Thoracic aorta (tissue), 2 donors: ENCODE results near the gene CHMP6. TPM values are rescaled to one million over a fixed set of nuclear protein-coding genes. Genes with fewer than 3 reads are reported as not detected.

Source experiments
- ATAC-seq: fragments of 150-250 bp; one replicate; pipeline ENCODE4 v1.8.0; 2017; ENCODE audit warnings: low read depth; ENCODE audit not compliant: insufficient number of reproducible peaks, low FRiP score
- DNase-seq: peaks from one replicate; pipeline ENCODE4 v3.0.0-alpha.2; 2020; ENCODE audit warnings: low spot score
- H3K27ac ChIP-seq, 2 donors: fragments of 200-600 bp; sonication (generic); 1 replicate in 1 of 2; 2 replicates in 1 of 2; pipeline ENCODE4 v1.5.1; 2016; ENCODE audit warnings: mild to moderate bottlenecking in 2 of 2, moderate library complexity in 2 of 2
- H3K27me3 ChIP-seq: fragments of 200-600 bp; sonication (generic); replicated peaks from 2 replicates; pipeline ENCODE4 v1.6.0; 2016; ENCODE audit warnings: mild to moderate bottlenecking; ENCODE audit not compliant: insufficient read depth
- H3K36me3 ChIP-seq: fragments of 200-600 bp; sonication (generic); one replicate; pipeline ENCODE4 v1.5.1; 2016
- H3K4me1 ChIP-seq, 2 donors: fragments of 200-600 bp; sonication (generic); 1 replicate in 1 of 2; 2 replicates in 1 of 2; pipeline versions ENCODE4 v1.5.1 to v1.6.0; 2016; ENCODE audit warnings: low read depth in 2 of 2, mild to moderate bottlenecking in 1 of 2; ENCODE audit not compliant: control insufficient read depth in 1 of 2
- H3K4me3 ChIP-seq: fragments of 200-600 bp; sonication (generic); 2 replicates; pipeline ENCODE4 v1.5.1; 2016; ENCODE audit warnings: mild to moderate bottlenecking
- H3K9me3 ChIP-seq: fragments of 200-600 bp; sonication (generic); 2 replicates; pipeline ENCODE4 v1.5.1; 2016
- CTCF ChIP-seq: fragments of 200-600 bp; sonication (generic); IDR thresholded peaks from one replicate; pipeline ENCODE4 v1.5.1; 2019; ENCODE audit warnings: antibody characterized with exemption
- total RNA-seq, 2 donors: library from RNA; depleted of rRNA; stranded (reverse); fragments of >200 nt; gene quantifications; one replicate each; pipeline versions ENCODE4 v1.1.0 to v1.2.3, GENCODE V29; 2016

CHMP6 gene
- total RNA-seq, 2 donors from 2014 or later, result 20.2 to 38.0 TPM

GRCh38 chr17:80946449-80946848, 45.2 kb upstream of the CHMP6 start:
- H3K4me3 ChIP-seq, result no peak overlapping the region
- peaks cover 17% of the 10 kb centered on the region for H3K36me3 ChIP-seq
- ATAC-seq, result no peak
- H3K27ac ChIP-seq, result no peak overlapping the region
- peaks cover 16 to 40% of the 10 kb centered on the region in 2 donors for H3K4me1 ChIP-seq
- no peaks in the 10 kb centered on the region for H3K27me3 ChIP-seq
- no peaks in the 10 kb centered on the region for H3K9me3 ChIP-seq
- DNase-seq, result no peak
- no peak for TF ChIP-seq CTCF

GRCh38 chr17:80947200-80947940, 44.3 kb upstream of the CHMP6 start:
- no peak overlapping the region for H3K27ac ChIP-seq
- H3K4me1 ChIP-seq, result peaks cover 10 to 34% of the 10 kb centered on the region in 2 donors
- ATAC-seq (no peak), DNase-seq (no peak)
- H3K36me3 ChIP-seq, result peaks cover 17% of the 10 kb centered on the region
- no peak for TF ChIP-seq CTCF
- H3K9me3 ChIP-seq, result no peaks in the 10 kb centered on the region
- no peaks in the 10 kb centered on the region for H3K27me3 ChIP-seq
- H3K4me3 ChIP-seq, result no peak overlapping the region

- Histone ChIP-seq H3K27ac (peak overlapping the region in 1 of 2 donors; percentile 44), H3K27me3 (no peaks in the 10 kb centered on the region), H3K36me3 (peaks cover 17% of the 10 kb centered on the region), H3K4me3 (peak overlapping the region; percentile 27), H3K4me1 (peaks cover 3 to 27% of the 10 kb centered on the region in 2 donors), H3K9me3 (no peaks in the 10 kb centered on the region)
- DNase-seq (no peak), ATAC-seq (no peak)
- TF ChIP-seq CTCF, result no peak
These were observed 43.3 kb upstream of the CHMP6 start for GRCh38 chr17:80948019-80948975.

- Histone ChIP-seq H3K4me3 (peak overlapping the region; percentile 27), H3K27ac (peak overlapping the region in 1 of 2 donors; percentile 44), H3K9me3 (no peaks in the 10 kb centered on the region), H3K27me3 (no peaks in the 10 kb centered on the region), H3K4me1 (peaks cover 3 to 24% of the 10 kb centered on the region in 2 donors), H3K36me3 (peaks cover 17% of the 10 kb centered on the region)
- TF ChIP-seq CTCF, result no peak
- no peak for ATAC-seq
- no peak for DNase-seq
These were observed 42.6 kb upstream of the CHMP6 start for GRCh38 chr17:80948976-80949450.
